ENCODE data around the gene LDLRAD4. TPM values are rescaled to one million over a fixed set of nuclear protein-coding genes. Genes with fewer than 3 reads are reported as not detected.

Gene LDLRAD4
- total RNA-seq, 4 donors from 2014 or later = 14.0 to 36.9 (median 29.3) TPM

DNA sequence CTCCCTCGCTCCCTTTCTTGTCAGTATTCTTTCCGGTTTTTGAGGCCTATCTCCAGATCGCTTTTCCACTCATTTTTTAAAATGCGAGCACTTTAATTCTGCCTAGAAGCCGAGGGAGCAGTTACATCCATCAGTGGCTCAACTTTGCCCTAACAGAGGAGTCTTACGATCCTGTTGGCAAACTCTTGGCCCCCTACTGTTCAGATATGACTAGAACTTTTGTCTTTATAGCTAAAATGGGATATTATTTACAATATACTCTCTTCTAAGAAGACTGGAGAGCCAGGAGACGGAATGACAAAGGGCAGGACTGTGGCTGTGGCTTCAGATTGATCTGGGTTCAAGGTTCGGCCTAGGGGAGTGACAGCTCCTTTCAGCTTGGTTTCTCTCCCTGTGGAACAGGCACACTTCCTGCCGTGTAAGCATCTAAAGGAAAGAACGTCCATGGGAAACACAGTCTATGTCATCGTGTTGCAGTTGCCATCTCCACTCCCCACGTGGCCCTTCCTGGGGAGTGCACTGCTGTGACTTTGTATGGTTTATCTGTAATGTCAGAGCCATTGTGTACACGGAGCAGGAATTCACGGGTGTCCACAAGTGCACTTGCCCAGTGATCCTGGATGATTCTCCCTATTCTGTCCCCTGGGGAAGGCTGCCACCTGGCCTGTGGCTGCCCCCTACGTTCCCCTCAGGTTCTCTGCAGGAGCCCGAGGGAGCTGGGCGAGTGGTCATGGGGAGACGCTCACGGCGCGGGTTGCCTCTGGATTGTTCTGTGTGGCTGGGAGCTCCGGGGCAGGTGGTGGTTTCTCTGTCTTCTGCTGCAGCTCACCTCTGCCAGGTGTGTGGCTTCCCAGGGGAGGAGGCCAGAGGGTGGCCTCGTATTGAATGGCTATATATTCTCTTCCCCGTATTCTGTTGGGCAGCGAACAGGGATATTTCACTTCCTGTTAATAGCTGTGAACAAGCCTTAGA, 222.0 kb downstream of the LDLRAD4 start:
- DNase-seq (ENCODE audit: low spot score in 2 of 2) = no peak
- Histone ChIP-seq H3K27me3 (no peaks in the 10 kb centered on the region), H3K9me3 (no peaks in the 10 kb centered on the region), H3K27ac (no peak overlapping the region), H3K4me1 (peaks cover 0 to 8% (median 2%) of the 10 kb centered on the region in 4 donors), H3K4me3 (no peak overlapping the region), H3K36me3 (no peaks in the 10 kb centered on the region)
- WGBS, 2 donors = 80 to 83% methylated on average over 25 of the region's 25 CpGs
- TF ChIP-seq, protein P1, sequence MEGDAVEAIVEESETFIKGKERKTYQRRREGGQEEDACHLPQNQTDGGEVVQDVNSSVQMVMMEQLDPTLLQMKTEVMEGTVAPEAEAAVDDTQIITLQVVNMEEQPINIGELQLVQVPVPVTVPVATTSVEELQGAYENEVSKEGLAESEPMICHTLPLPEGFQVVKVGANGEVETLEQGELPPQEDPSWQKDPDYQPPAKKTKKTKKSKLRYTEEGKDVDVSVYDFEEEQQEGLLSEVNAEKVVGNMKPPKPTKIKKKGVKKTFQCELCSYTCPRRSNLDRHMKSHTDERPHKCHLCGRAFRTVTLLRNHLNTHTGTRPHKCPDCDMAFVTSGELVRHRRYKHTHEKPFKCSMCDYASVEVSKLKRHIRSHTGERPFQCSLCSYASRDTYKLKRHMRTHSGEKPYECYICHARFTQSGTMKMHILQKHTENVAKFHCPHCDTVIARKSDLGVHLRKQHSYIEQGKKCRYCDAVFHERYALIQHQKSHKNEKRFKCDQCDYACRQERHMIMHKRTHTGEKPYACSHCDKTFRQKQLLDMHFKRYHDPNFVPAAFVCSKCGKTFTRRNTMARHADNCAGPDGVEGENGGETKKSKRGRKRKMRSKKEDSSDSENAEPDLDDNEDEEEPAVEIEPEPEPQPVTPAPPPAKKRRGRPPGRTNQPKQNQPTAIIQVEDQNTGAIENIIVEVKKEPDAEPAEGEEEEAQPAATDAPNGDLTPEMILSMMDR (IDR thresholded peaks at IDR 0.05) = no peak
- TF ChIP-seq EP300 (IDR thresholded peaks at IDR 0.05) = no peak
- TF ChIP-seq POLR2A (IDR thresholded peaks at IDR 0.05) = no peak

DNA sequence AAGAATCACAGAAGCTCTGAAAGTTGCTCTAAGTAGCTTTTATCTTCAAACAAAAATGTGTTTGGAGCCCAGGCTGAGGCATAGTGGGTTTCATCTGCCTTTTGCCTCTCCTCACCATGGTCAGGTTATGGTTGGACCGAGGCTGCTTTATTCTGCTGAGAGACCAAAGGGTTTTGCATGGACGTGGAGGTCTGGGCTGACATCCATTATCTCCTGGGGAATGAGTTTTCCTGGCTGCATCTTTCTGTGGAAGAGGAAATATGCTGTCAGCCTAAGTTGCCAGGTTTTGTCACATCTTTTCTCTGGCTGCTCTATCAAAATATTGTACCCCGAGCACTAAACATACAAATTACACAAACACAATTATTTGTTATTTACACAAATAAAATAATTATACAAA, 223.2 kb downstream of the LDLRAD4 start:
- H3K27me3 ChIP-seq = peaks cover 0 to under 1% of the 10 kb centered on the region in 2 donors
- peaks cover 0 to 7% (median 3%) of the 10 kb centered on the region in 4 donors for H3K4me1 ChIP-seq
- DNase-seq (ENCODE audit: low spot score in 2 of 2) = no peak
- no peak overlapping the region for H3K4me3 ChIP-seq
- no peaks in the 10 kb centered on the region for H3K36me3 ChIP-seq
- H3K9me3 ChIP-seq = no peaks in the 10 kb centered on the region
- 68 to 75% methylated on average over 3 of the region's 3 CpGs for WGBS, 2 donors
- TF ChIP-seq, protein P1 (IDR thresholded peaks at IDR 0.05) = no peak
- TF ChIP-seq POLR2A (IDR thresholded peaks at IDR 0.05) = no peak
- no peak for TF ChIP-seq EP300 (IDR thresholded peaks at IDR 0.05)
- no peak overlapping the region for H3K27ac ChIP-seq

DNA sequence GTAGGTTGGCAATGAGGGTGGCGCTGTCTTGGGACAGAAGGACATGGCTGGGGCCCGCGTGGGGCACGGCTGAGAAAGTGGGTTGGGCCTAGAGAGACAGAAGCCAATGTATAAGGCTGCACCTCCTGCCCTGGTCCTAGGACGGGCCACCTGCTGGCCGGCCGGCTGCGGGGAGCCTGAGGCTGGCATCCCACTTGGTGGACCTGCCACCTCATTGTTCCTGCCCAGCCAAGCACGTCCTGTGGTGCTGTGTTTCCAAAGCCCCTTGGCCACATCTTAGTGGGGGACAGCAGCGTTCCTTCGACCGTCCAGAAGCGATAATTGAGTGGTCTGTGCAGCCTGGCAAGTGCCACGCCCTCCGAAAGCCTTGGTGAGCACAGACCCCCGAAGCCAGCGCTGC, 223.9 kb downstream of the LDLRAD4 start:
- Histone ChIP-seq H3K9me3 (no peaks in the 10 kb centered on the region), H3K27ac (no peak overlapping the region), H3K4me1 (peaks cover 0 to 11% (median 0%) of the 10 kb centered on the region in 4 donors), H3K27me3 (peaks cover 0 to 5% of the 10 kb centered on the region in 2 donors), H3K4me3 (no peak overlapping the region), H3K36me3 (no peaks in the 10 kb centered on the region)
- no peak for DNase-seq (ENCODE audit: low spot score in 2 of 2)
- 89 to 93% methylated on average over 14 to 17 of the region's 17 CpGs for WGBS, 2 donors
- TF ChIP-seq, protein P1 (IDR thresholded peaks at IDR 0.05) = no peak
- TF ChIP-seq POLR2A (IDR thresholded peaks at IDR 0.05) (no peak), EP300 (IDR thresholded peaks at IDR 0.05) (no peak)

DNA sequence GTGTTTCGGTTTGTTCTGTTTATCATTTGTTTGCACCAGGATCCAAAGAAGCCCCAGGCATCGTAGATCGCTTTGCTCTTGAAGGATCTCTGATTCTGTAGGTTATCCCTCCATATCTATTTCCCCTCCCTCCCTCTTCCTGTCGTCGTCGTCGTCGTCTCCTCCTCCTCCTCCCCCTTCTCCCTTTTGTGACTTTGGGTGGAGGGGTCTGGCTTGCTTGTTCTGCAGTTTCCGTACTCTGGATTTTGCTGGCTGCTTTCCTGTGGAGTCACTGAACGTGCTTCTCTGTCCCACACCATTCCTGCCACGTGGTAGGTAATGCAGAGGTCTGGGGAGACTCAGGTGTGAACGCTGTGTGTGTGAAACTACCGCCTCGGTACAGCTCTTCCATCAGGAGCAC, 225.0 kb downstream of the LDLRAD4 start:
- Histone ChIP-seq H3K9me3 (no peaks in the 10 kb centered on the region), H3K27me3 (peaks cover 0 to 5% of the 10 kb centered on the region in 2 donors), H3K27ac (no peak overlapping the region), H3K4me3 (no peak overlapping the region), H3K36me3 (no peaks in the 10 kb centered on the region), H3K4me1 (peaks cover 0 to 17% (median 0%) of the 10 kb centered on the region in 4 donors)
- DNase-seq (ENCODE audit: low spot score in 2 of 2) = no peak
- 59 to 61% methylated on average over 14 of the region's 14 CpGs for WGBS, 2 donors
- TF ChIP-seq POLR2A (IDR thresholded peaks at IDR 0.05) = no peak
- TF ChIP-seq, protein P1 (IDR thresholded peaks at IDR 0.05) = no peak
- TF ChIP-seq EP300 (IDR thresholded peaks at IDR 0.05) = no peak

Measured in tibial nerve (tissue), 4 donors.